Stimulated activated CD4-positive, alpha-beta T cell treated with anti-CD3 and anti-CD28 coated beads, TNF-alpha, amount 100 ng/mL, for 1 hour (primary cell): ENCODE data around the gene PCNX3.

Experiments used
- DNase-seq, 3 donors: peaks; one replicate each; pipeline ENCODE4 v3.0.0-alpha.2; 2020; ENCODE audit warnings: low read depth in 3 of 3, low spot score in 1 of 3

Gene PCNX3

DNA sequence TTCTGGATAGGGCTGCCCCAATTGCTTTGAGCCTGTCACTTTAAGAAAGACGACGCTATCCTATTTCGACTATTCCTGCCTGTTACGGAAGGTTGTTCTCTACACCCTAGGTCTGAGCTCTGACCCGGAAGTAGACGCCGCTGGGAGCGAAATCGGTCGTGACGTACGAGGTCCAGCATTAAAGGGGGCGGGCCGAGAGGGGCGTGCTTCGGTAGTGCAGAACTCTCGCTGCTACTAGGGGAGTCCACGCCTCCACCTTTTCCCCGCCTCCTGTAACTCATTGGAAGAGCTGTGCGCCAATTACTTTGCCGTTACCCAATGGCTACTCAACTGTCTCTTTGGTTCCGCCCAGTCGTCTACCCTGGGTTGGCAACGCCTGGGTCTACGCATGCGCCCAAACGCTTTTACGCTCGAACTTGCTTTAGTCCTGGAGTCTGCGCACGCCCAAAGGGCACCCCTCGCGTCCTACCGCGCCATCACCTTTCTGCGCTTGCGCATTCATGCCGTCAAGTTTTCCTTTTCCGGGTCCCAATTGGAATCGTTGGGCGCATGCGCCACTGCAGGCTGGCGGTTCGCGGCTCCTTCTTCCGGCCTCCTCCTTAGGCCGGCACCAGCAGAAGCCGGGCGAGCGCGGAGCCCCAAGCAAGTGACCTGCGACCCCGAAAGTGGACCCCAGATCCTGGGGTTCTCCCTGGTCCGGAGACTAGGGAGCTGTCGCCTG lies at the start of gene PCNX3:
Gene PCNX3 (plus strand): TSS at position 548 of the 721 bp plus-strand sequence. CDS start 536 bp downstream, outside the sequence.
- peak; percentile 97 to 100 (median 100) for DNase-seq

GRCh38 chr11:65569164-65569972 lies 46.2 kb upstream of the PCNX3 start:
- no peak for DNase-seq

DNA sequence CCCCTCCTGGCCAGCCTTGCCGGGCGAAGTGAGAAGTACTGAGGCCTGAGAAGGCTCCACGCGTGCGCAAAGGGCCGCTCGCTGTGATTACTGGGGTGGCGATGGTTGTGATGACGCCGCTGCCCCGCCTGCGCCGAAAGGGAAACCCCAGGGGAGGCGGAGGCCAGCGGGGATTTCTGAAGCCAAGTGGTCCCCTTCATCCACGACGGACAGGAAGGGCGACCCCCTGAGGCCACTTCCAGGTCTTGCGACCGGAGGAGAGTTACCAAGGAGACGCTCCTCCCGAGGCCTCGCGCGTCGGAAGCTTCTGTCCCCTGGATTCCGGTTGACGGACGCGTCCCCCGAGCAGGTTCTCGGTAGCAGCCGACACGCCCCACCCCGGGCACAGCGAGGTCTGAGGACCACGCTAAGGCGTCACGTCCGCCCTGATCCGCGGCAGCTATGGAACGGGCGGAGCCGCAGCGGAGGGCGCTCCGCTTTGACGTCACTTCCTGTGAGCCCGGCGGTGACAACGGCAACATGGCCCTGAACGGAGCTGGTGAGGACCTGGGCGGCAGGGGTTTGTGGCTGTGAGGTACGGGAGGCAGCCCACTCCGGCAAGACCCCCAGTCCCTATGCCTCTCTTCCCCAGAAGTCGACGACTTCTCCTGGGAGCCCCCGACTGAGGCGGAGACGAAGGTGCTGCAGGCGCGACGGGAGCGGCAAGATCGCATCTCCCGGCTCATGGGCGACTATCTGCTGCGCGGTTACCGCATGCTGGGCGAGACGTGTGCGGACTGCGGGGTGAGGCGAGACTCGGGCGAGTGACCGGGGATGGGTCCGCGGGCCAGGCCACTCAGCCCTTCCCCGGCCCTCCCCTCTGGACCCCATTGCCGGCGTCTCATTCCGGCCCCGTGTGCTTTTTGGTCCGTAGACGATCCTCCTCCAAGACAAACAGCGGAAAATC lies 45.3 kb upstream of the PCNX3 start, which contains the start of gene ZNRD2:
Gene ZNRD2 (plus strand): TSS at position 505 of the 946 bp plus-strand sequence. CDS start 15 bp downstream, at position 520.
- peak; percentile 92 to 94 (median 94) for DNase-seq

- DNase-seq, result no peak
These were observed 44.2 kb upstream of the PCNX3 start for GRCh38 chr11:65571420-65571819.

DNA sequence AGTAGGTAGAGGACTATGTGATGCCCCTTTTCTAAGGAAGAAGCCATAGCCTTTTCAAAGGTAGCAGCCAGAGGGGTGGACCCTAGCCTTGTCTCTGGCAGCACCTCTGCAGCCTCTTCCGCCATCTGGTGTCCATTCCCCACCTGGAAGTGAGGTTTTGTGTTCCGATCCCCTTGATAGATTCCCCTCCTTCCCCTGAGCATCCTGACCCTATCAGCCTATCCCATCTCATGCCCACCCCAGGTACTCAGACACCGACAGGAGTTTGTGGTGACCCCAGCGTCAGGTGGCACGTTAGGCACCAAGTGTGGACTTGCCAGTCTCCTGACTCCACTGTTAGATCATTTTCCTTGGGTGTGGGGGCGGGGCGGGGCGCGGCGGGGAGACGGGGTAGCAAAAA lies 43.6 kb upstream of the PCNX3 start:
- DNase-seq, result no peak

GRCh38 chr11:65572356-65573051 lies 43.1 kb upstream of the PCNX3 start, which contains the start of gene FAM89B:
Gene FAM89B (plus strand): TSS chr11:65572538. CDS start chr11:65572670, 132 bp downstream.
- peak; percentile 75 to 78 (median 77) for DNase-seq

DNA sequence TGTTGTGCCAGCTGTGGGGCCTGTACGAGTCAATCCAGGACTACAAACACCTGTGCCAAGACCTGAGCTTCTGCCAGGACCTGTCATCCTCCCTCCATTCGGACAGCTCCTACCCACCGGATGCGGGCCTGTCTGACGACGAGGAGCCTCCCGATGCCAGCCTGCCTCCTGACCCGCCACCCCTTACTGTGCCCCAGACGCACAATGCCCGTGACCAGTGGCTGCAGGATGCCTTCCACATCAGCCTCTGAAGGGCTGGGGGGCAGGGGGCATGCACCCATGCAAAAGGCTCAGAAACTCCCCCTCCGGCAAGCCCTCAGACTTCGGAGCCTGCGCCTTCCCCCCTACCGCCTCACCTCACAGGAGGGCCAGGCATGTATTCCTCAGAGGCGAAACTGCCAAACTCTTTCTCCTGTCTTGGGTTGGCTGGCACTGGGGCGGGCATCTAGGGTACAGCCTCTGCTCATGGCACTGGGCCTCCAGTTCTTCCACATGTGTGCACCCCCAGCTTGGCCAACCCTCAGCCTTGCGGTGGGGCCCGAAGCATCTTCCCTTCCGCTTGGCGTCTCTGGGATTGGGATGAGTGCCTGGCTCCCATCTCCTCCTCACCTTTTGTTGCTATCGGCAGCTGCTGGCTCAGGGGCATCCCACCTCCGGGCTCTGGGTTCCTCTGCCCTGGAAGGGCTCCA lies 42.0 kb upstream of the PCNX3 start:
- no peak for DNase-seq

GRCh38 chr11:65574109-65574810 lies 41.3 kb upstream of the PCNX3 start:
- DNase-seq, result peak; percentile 77 to 79 (median 77)

DNA sequence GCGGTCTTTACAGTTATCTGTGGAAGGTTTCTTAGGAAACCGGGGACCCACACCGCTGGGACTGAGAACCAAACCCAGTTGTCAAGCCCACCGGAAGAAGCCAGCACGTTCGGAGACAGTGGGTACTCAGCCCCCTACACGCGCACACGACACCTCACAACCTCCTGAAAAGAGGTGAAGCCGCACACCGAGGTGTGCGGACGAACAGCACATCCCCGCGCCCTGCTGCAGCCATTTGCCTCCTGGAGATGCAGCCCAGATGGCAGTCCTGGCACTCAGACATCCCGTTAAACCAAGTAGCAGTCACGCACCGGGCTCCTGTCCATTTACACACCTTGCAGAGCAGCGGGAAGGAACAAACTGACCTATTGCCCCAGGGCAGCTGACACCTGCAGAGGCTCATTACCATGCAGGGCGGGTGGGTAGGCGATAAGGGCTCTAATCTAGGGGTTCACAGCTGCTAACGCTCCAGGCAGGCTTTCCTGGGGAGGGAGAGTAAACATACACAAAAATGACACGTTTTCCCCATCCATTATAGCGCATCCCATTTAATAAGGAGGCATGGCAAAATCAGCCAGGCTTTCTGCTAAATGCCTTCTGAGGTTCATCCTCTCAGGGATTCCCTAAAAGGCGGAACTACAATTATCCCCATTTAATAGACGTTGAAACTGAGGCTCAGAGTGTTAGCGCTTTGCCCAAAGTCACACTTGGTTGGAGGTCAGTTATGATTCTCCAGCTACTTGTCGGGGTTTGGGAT lies 40.6 kb upstream of the PCNX3 start:
- DNase-seq, result no peak

- DNase-seq, result peak; percentile 60 to 69 (median 61)
These were observed 39.9 kb upstream of the PCNX3 start, which contains the start of gene EHBP1L1 for GRCh38 chr11:65575568-65576231. Gene EHBP1L1 (plus strand): TSS chr11:65576053. CDS start chr11:65576303, 250 bp downstream.

DNA sequence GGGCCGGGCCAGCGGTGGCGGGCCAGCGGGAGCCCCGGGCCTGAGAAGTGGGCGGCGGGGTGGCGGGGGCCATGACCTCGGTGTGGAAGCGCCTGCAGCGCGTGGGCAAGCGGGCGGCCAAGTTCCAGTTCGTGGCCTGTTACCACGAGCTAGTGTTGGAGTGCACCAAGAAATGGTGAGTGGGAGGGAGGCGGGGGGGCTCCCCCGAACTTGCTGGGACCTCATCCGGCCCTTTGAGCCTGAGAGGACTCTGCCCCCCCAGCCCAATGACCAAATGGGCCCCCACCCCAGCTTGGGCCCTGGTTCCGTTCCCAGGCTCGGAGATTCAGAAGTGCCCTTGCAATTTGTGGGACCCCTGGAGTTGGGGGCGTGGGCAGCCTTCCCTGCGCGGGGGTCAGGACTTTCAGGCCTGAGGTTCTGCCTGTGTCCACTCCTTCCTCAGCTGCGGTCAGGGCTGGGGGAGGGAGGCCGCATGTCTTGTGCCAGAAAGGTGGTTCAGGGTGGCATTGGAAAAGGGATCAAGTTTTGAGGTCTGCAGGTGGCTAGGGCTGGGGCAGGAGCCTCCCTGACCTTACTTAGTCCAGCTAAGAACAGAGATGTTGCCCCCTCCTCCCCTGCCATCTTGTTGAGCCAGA lies 39.2 kb upstream of the PCNX3 start:
- no peak for DNase-seq

DNA sequence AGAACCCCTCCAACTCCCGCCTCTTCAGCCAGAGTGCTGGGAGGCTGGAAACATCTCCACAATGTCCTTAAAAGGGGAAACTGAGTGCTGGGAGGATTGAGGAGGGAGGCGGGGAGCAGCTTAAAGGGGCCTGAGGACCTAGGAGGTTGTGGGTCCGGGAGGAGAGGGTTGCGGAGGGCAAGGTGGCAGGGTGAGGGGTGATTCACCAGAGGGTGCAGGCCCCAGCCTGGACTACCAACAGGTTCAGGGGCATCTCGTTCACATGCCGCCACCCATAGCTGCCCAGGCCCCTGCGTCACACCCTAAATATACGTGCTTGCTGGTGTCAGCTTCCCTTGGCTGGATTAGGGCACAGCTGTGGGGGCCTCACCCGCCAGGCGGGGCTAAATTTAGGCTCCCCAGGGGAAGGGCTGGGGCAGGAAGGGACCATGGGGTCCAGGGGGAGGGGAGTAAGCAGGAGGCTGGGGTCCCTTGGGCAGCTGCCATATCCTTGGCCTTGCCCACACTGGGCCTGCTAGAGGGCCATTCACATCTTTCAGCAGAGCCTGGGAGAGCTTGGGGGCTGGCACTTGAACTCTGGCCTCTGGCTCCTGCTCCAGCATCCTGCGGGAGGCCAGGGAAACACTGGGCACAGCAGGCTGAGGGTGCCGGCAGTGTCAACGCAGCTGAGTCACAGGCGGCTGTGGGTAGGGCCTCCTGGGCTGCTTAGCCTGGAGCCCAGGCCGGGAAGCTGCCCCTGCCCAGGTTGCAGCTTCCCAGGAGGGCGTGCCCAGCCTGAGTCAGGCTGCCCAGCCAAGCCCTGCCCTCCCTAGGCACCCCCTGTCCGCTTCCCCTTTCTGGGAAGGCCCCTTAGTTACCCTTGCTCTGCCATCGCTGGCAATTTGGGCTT lies 38.5 kb upstream of the PCNX3 start:
- DNase-seq, result no peak

DNA sequence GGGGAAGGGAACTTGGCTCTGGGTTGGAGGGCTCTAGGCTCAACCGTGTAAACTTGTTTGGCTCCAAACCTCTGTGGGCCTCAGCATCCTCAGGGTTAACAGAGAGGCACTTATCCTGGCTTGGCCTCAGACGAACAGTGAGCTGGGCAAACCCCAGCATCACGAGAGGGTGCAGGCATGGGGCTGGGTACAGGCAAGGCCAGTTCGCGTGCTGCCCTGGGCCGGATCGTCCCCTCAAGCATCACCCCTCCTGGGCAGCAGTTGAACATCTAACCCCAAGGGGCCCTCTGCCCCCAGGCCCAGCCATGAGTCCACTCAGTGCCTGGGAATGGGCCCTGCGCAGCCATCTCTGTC lies 37.8 kb upstream of the PCNX3 start:
- no peak for DNase-seq

DNA sequence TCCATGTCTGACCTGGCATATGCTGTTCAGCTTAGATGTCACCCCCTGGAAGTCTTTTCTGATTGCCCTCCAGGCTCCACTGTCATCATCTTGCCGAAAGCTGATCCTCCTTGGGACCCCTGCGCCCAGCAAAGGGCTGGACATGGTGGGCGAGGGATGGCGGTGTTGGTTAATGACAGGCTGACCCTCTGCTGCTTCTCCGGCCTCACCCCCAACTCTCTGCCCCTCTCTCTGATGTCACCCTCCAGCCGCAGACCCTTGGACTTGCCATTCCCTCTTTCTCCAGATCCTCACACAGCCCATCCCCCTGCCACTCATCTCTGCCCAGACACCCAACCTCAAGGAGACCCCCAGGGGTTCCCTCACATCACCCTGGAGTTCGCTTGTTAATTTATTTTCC lies 37.4 kb upstream of the PCNX3 start:
- no peak for DNase-seq

- DNase-seq, result no peak
These were observed 36.9 kb upstream of the PCNX3 start for GRCh38 chr11:65578667-65579066.

- no peak for DNase-seq
These were observed 36.3 kb upstream of the PCNX3 start for GRCh38 chr11:65579291-65579690.
